Panc1 (cell line): ENCODE results near the gene SH3PXD2A.

ENCODE experiments used
- CTCF ChIP-seq: fragments of 450-650 bp; IDR thresholded peaks from 2 replicates; pipeline ENCODE4 v1.5.1; 2017; ENCODE audit warnings: mild to moderate bottlenecking
- POLR2AphosphoS5 ChIP-seq: IDR thresholded peaks from 2 replicates; pipeline ENCODE4 v1.6.1; 2012; ENCODE audit warnings: mild to moderate bottlenecking, low read depth, low read length, moderate library complexity
- TCF7L2 ChIP-seq: IDR thresholded peaks from 2 replicates; pipeline ENCODE4 v1.6.1; 2011; ENCODE audit warnings: mild to moderate bottlenecking, low read depth, low read length, inconsistent platforms

- no peak for TF ChIP-seq CTCF
- TF ChIP-seq POLR2AphosphoS5: no peak
- no peak for TF ChIP-seq TCF7L2
These were observed 223.1 kb downstream of the SH3PXD2A start for GRCh38 chr10:103632247-103632642.
